H9 (cell line): Measurements from ENCODE around the gene SOS1. TPM values are rescaled to one million over a fixed set of nuclear protein-coding genes. Genes with fewer than 3 reads are reported as not detected.

ENCODE experiments used
- DNase-seq: peaks from one replicate; pipeline ENCODE4 v3.0.0-alpha.2; 2017
- H2AFZ ChIP-seq: one replicate; pipeline ENCODE4 v1.6.1; 2013; ENCODE audit warnings: mild to moderate bottlenecking, low read length, control low read depth, moderate library complexity
- H2AK5ac ChIP-seq: 2 replicates; pipeline ENCODE4 v1.6.1; 2013; ENCODE audit warnings: low read length, control low read depth, mixed read lengths; ENCODE audit not compliant: insufficient read length
- H2BK120ac ChIP-seq: one replicate; pipeline ENCODE4 v1.6.1; 2013; ENCODE audit warnings: low read depth, mild to moderate bottlenecking, low read length, control low read depth, inconsistent platforms; ENCODE audit not compliant: poor library complexity, severe bottlenecking
- H2BK12ac ChIP-seq: 2 replicates; pipeline ENCODE4 v1.6.1; 2013; ENCODE audit warnings: low read length, control low read depth, mixed read lengths, low read depth; ENCODE audit not compliant: insufficient read length
- H2BK15ac ChIP-seq: 2 replicates; pipeline ENCODE4 v1.6.1; 2013; ENCODE audit warnings: low read depth, low read length, control low read depth
- H2BK20ac ChIP-seq: one replicate; pipeline ENCODE4 v1.6.1; 2013; ENCODE audit warnings: low read depth, mild to moderate bottlenecking, low read length, control low read depth, inconsistent platforms; ENCODE audit not compliant: poor library complexity, severe bottlenecking
- H2BK5ac ChIP-seq: 2 replicates; pipeline ENCODE4 v1.6.1; 2013; ENCODE audit warnings: low read length, control low read depth, mixed read lengths; ENCODE audit not compliant: insufficient read length
- H3K14ac ChIP-seq: 2 replicates; pipeline ENCODE4 v1.6.1; 2013; ENCODE audit warnings: low read length, control low read depth; ENCODE audit not compliant: insufficient read depth
- H3K18ac ChIP-seq: 2 replicates; pipeline ENCODE4 v1.6.1; 2013; ENCODE audit warnings: low read depth, mild to moderate bottlenecking, mixed read lengths, low read length, control low read depth; ENCODE audit not compliant: insufficient read length
- H3K23ac ChIP-seq: 2 replicates; pipeline ENCODE4 v1.6.1; 2013; ENCODE audit warnings: low read length, control low read depth, mixed read lengths, low read depth; ENCODE audit not compliant: insufficient read length
- H3K23me2 ChIP-seq: 2 replicates; pipeline ENCODE4 v1.6.1; 2013; ENCODE audit warnings: low read depth, mild to moderate bottlenecking, mixed read lengths, low read length, control low read depth; ENCODE audit not compliant: insufficient read length, poor library complexity, severe bottlenecking
- H3K27ac ChIP-seq: 2 replicates; pipeline ENCODE4 v1.5.1; 2013; ENCODE audit warnings: low read length, control low read depth, mixed read lengths, low read depth; ENCODE audit not compliant: insufficient read length
- H3K27me3 ChIP-seq: 2 replicates; pipeline ENCODE4 v1.6.1; 2013; ENCODE audit warnings: low read length, control low read depth, inconsistent platforms; ENCODE audit not compliant: insufficient read depth
- H3K4ac ChIP-seq: 2 replicates; pipeline ENCODE4 v1.6.1; 2013; ENCODE audit warnings: low read depth, mild to moderate bottlenecking, control low read depth, inconsistent platforms, low read length, moderate library complexity
- H3K4me1 ChIP-seq: 2 replicates; pipeline ENCODE4 v1.6.1; 2013; ENCODE audit warnings: low read length, control low read depth, inconsistent platforms; ENCODE audit not compliant: insufficient read depth
- H3K4me2 ChIP-seq: 2 replicates; pipeline ENCODE4 v1.6.1; 2013; ENCODE audit warnings: low read length, control low read depth, mixed read lengths; ENCODE audit not compliant: insufficient read length, insufficient read depth
- H3K56ac ChIP-seq: 2 replicates; pipeline ENCODE4 v1.6.1; 2013; ENCODE audit warnings: low read depth, mild to moderate bottlenecking, mixed read lengths, low read length, control low read depth; ENCODE audit not compliant: insufficient read length
- H3K79me1 ChIP-seq: 2 replicates; pipeline ENCODE4 v1.6.1; 2013; ENCODE audit warnings: low read depth, mild to moderate bottlenecking, moderate library complexity, low read length, control low read depth, inconsistent platforms; ENCODE audit not compliant: insufficient read depth, poor library complexity, severe bottlenecking
- H3K79me2 ChIP-seq: 2 replicates; pipeline ENCODE4 v1.6.1; 2013; ENCODE audit warnings: low read length, control low read depth, inconsistent platforms; ENCODE audit not compliant: insufficient read depth
- H3K9ac ChIP-seq: 2 replicates; pipeline ENCODE4 v1.6.1; 2013; ENCODE audit warnings: low read length, control low read depth, mixed read lengths; ENCODE audit not compliant: insufficient read length; ENCODE audit errors: extremely low read depth
- H3K9me3 ChIP-seq: one replicate; pipeline ENCODE4 v1.6.1; 2013; ENCODE audit warnings: low read depth, low read length, inconsistent platforms; ENCODE audit not compliant: control insufficient read depth
- H3T11ph ChIP-seq: one replicate; pipeline ENCODE4 v1.6.1; 2013; ENCODE audit warnings: mild to moderate bottlenecking, low read length, control low read depth, inconsistent platforms
- H4K20me1 ChIP-seq: one replicate; pipeline ENCODE4 v1.6.1; 2013; ENCODE audit not compliant: control insufficient read depth, insufficient read length, insufficient read depth
- H4K5ac ChIP-seq: 2 replicates; pipeline ENCODE4 v1.6.1; 2013; ENCODE audit warnings: low read depth, mild to moderate bottlenecking, mixed read lengths, low read length, control low read depth; ENCODE audit not compliant: insufficient read length
- H4K8ac ChIP-seq: replicated peaks from 2 replicates; pipeline ENCODE4 v1.6.1; 2013; ENCODE audit warnings: low read length, control low read depth, mixed read lengths, low read depth; ENCODE audit not compliant: insufficient read length
- H4K91ac ChIP-seq: 2 replicates; pipeline ENCODE4 v1.6.1; 2013; ENCODE audit warnings: low read depth, mild to moderate bottlenecking, moderate library complexity, mixed read lengths, low read length, control low read depth; ENCODE audit not compliant: insufficient read length
- H3K27ac Mint-ChIP-seq, 3 experiments: 2 replicates in 2 of 3; 3 replicates in 1 of 3; pipeline ENCODE4 v1.8.0; 2020 to 2021; ENCODE audit warnings: mixed read lengths in 3 of 3, mild to moderate bottlenecking in 1 of 3, moderate library complexity in 1 of 3
- H3K27me3 Mint-ChIP-seq: 2 replicates; pipeline ENCODE4 v1.8.0; 2021; ENCODE audit warnings: low read depth, mild to moderate bottlenecking, moderate library complexity, mixed read lengths
- H3K36me3 Mint-ChIP-seq, 3 experiments: 2 replicates in 2 of 3; 3 replicates in 1 of 3; pipeline ENCODE4 v1.8.0; 2020 to 2021; ENCODE audit warnings: low read depth in 3 of 3, mixed read lengths in 3 of 3; ENCODE audit not compliant: insufficient read depth in 1 of 3
- H3K4me1 Mint-ChIP-seq, 2 experiments: 2 replicates each; pipeline ENCODE4 v1.8.0; 2020; ENCODE audit warnings: mixed read lengths in 2 of 2
- H3K4me3 Mint-ChIP-seq, 2 experiments: 2 replicates in 1 of 2; 3 replicates in 1 of 2; pipeline ENCODE4 v1.8.0; 2020 to 2021; ENCODE audit warnings: mild to moderate bottlenecking in 2 of 2, mixed read lengths in 2 of 2, moderate library complexity in 1 of 2
- H3K9me3 Mint-ChIP-seq, 2 experiments: 2 replicates in 1 of 2; 3 replicates in 1 of 2; pipeline ENCODE4 v1.8.0; 2020; ENCODE audit warnings: mild to moderate bottlenecking in 2 of 2, mixed read lengths in 2 of 2, moderate library complexity in 1 of 2
- WGBS: extraction: QIAGEN DNeasy Blood & Tissue Kit; methylation state at CpG from one replicate; pipeline ENCODE4 v1.1.7; 2013; ENCODE audit warnings: missing lambda C conversion rate, low lambda C conversion rate, mixed read lengths; ENCODE audit not compliant: insufficient read length; ENCODE audit errors: extremely low coverage; 5-methylcytosine and 5-hydroxymethylcytosine counted together
- total RNA-seq: library from RNA; stranded (reverse); gene quantifications from 2 replicates; pipeline ENCODE4 v1.2.1, GENCODE V29; 2021
- TF ChIP-seq, protein P1 (sequence below): fragments of 200-600 bp; sonication (generic); conservative IDR thresholded peaks from 3 replicates; pipeline ENCODE4 v1.8.0; 2021; ENCODE audit warnings: antibody characterized with exemption, mild to moderate bottlenecking

The SOS1 gene
- total RNA-seq, 1 experiment from 2014 or later: 35.8 TPM

DNA sequence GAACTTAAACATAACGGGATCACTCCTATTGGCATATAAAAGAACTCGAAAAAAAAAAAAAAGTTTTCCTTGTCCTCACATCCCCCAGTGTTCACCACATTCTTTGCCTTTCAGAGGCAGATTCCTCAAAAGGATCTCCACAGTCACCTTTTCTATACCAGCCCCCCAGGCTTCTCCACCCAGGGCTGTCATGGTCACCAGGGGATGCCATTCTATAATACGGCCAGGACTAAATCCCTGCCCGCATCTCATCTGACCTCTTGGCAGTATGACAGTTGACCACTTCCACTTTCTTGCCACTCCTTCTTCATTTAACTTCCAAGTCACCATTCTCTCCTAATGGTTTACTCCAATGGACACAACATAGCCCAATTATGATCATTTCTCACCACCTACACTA, 29.3 kb downstream of the SOS1 start:
- peak overlapping the region in 2 of 3 experiments; percentile 0 to 71; a peak in 2 of 7 replicates for H3K27ac Mint-ChIP-seq
- Histone ChIP-seq H3K4me2 (no peak overlapping the region), H3K23me2 (no peaks in the 10 kb centered on the region), H4K20me1 (no peaks in the 10 kb centered on the region), H3K56ac (no peak overlapping the region), H3K14ac (no peak overlapping the region), H3K27ac (no peak overlapping the region), H3K4me1 (no peaks in the 10 kb centered on the region), H4K8ac (no peak overlapping the region), H2BK20ac (no peak overlapping the region), H3K4ac (no peak overlapping the region), H3K9me3 (no peaks in the 10 kb centered on the region), H3K79me2 (peaks cover 6% of the 10 kb centered on the region; the same call in 1 of the 2 replicates), H2BK12ac (no peak overlapping the region), H2BK15ac (no peak overlapping the region), H4K91ac (no peak overlapping the region), H2AK5ac (no peak overlapping the region), H3K27me3 (no peaks in the 10 kb centered on the region), H3K23ac (no peak overlapping the region), H3T11ph (no peak overlapping the region), H3K9ac (no peak overlapping the region), H4K5ac (no peak overlapping the region), H2BK120ac (no peak overlapping the region), H3K79me1 (peaks cover 5% of the 10 kb centered on the region), H2BK5ac (no peak overlapping the region), H3K18ac (no peak overlapping the region), H2AFZ (no peak overlapping the region)
- no CpG with 5 or more reads among the region's 4 CpGs for WGBS
- no peak overlapping the region for H3K4me3 Mint-ChIP-seq
- peaks cover 27 to 28% of the 10 kb centered on the region in 2 experiments for H3K4me1 Mint-ChIP-seq
- H3K9me3 Mint-ChIP-seq: no peaks in the 10 kb centered on the region
- no peak for DNase-seq
- peaks cover 2 to 6% (median 5%) of the 10 kb centered on the region in 3 experiments; a peak in 5 of 7 replicates for H3K36me3 Mint-ChIP-seq
- H3K27me3 Mint-ChIP-seq: no peaks in the 10 kb centered on the region
- TF ChIP-seq, protein P1, sequence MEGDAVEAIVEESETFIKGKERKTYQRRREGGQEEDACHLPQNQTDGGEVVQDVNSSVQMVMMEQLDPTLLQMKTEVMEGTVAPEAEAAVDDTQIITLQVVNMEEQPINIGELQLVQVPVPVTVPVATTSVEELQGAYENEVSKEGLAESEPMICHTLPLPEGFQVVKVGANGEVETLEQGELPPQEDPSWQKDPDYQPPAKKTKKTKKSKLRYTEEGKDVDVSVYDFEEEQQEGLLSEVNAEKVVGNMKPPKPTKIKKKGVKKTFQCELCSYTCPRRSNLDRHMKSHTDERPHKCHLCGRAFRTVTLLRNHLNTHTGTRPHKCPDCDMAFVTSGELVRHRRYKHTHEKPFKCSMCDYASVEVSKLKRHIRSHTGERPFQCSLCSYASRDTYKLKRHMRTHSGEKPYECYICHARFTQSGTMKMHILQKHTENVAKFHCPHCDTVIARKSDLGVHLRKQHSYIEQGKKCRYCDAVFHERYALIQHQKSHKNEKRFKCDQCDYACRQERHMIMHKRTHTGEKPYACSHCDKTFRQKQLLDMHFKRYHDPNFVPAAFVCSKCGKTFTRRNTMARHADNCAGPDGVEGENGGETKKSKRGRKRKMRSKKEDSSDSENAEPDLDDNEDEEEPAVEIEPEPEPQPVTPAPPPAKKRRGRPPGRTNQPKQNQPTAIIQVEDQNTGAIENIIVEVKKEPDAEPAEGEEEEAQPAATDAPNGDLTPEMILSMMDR: no peak
